ENCODE measurements around the gene DBI.
A peak's percentile ranks its signal among the peaks of the same experiment; 100 is the strongest.
"Not testable (repeated sequence)": the region's sequence is repeated elsewhere in the genome, so short reads cannot be mapped to it uniquely, and the experiment has no call there.

DBI gene

GRCh38 chr2:119402645-119403560 lies 36.1 kb downstream of the DBI start:
- DNase-seq (ENCODE audit: low read depth): no peak

- DNase-seq (ENCODE audit: low read depth): not testable (repeated sequence)
Observed at GRCh38 chr2:119403618-119404017, 36.8 kb downstream of the DBI start.

DNA sequence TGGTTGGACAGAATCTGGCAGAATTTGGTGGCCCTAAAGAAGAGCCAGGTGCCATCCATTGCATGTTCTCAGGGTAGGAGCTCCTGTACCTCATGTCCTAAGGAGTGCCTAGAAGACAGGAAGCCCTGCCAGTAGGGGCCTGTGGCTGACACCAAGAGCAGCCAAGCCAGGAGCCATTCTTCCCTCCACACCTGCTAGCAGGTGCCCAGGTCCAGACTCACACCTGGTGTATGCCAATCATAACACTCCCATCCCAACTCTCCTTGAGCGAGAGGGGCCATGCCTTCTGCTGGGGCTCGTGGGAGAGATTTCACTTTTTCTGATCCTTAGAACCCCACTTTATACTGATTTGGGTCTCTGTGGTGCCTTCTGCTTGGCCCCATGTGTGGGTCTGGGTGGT lies 38.4 kb downstream of the DBI start:
- no peak for DNase-seq (ENCODE audit: low read depth)

DNA sequence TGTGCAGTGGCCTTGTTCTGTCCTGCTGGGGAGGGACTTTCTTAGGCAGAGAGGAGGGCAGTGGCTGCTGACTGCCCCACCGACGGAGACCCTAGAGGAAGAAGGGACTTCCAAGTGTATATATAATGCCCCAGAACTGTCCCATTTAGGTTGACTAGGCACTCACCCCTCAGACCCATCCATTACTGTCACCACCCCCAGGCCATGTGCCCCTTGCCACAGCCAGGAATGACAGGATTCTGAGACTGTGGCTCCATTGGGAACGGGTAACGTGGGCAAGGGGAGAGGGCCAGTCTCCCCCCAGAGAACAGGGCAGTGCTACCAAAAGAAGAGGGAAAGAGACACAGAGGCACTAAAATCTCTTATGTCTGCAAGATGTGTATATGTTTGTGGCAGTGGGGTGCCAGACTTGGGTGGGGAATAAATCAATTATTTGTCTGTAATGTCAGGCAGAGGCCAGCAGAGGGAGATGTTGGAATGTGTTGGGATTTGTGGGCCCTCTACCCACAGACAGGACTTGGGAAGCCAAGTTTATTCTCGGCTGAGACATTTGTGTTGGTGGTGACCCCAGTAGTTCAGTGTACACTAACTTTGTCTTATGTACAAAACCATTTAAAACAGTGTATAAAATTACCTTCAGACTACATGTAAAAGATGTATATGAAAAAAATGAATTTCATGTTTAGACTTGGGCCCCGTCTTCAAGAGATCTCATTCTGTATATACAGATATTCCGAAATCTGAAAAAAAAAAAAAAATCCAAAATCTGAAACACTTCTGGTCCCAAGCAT lies 40.8 kb downstream of the DBI start:
- DNase-seq (ENCODE audit: low read depth): peak; percentile 60

- no peak for DNase-seq (ENCODE audit: low read depth)
Observed at GRCh38 chr2:119408221-119408619, 41.4 kb downstream of the DBI start.

DNA sequence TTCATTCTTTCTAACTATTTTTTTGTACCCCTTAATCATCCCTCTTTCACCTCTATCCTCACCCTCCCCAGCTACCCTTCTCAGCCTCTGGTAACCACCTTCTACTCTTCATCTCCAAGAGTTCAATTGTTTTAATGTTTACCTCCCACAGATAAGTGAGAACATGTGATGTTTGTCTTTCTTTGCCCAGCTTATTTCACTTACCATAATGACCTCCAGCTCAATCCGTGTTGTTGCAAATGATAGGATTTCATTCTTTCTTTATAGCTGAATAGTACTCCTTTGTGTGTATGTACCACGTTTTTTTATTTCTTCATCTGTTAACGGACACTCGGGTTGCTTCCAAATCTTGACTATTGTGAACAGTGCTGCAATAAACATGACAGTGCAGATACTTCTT lies 42.7 kb downstream of the DBI start:
- no peak for DNase-seq (ENCODE audit: low read depth)

DNA sequence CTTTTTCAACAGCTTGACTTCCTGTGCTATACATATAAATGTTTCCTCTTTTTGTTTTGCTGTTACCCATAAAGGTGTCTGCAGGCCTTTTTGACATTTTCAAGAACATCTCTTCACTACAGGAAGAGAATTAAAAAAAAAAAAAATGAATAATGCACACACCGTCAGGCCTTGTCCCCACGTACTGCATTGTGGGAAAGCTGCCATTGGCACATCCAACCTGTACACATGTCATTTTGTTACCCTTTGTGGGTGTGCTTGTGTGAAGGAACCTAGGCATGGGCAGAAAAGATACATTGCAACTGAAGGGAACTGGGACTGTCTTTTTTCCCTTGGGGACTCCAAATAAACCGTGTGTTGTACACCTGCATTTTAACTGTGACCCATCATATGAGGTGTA lies 48.1 kb downstream of the DBI start:
- no peak for DNase-seq (ENCODE audit: low read depth)

DNA sequence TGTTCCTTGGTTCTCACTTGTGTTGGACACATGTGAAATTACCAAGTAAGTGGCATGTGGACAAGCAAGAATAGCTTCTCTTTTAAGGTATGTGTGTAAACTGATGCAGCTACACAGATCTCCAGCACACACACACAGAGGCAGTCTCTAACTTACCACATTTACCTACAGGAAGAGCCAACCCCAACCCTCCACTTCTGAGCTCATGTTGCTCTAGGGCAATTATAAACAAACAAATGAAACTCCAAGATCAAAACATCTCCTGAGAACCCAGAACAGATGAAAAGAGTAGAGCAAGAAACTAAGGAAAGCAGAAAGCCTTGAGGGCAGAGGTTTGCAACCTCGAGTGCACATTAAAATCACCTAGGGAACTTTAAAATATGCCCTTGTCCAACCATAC lies 48.9 kb downstream of the DBI start:
- no peak for DNase-seq (ENCODE audit: low read depth)

- no peak for DNase-seq (ENCODE audit: low read depth)
Observed at GRCh38 chr2:119416299-119416923, 49.6 kb downstream of the DBI start.

GRCh38 chr2:119417908-119418307 lies 51.1 kb downstream of the DBI start:
- DNase-seq (ENCODE audit: low read depth): no peak

- DNase-seq (ENCODE audit: low read depth): peak; percentile 12
Observed at GRCh38 chr2:119419065-119419464, 52.3 kb downstream of the DBI start.

- DNase-seq (ENCODE audit: low read depth): no peak
Observed at GRCh38 chr2:119419803-119420508, 53.2 kb downstream of the DBI start.

- no peak for DNase-seq (ENCODE audit: low read depth)
Observed at GRCh38 chr2:119421304-119421703, 54.5 kb downstream of the DBI start.

DNA sequence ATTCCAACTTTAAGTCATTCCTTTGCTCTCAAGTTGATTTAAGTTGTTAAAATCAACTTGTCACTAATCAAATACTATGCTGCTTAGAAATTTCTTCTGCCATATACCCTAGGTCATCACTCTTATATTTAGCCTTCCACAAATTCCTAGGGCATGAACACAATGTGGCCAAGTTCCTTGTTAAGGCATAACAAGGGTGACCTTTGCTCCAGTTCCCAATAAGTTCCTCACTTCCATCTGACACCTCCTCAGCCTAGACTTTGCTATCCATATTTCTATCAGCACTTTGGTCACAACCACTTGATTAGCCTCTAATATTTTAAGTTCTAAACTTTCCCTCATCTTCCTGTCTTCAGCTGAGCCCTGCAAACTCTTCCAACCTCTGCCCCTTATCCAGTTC lies 55.0 kb downstream of the DBI start:
- no peak for DNase-seq (ENCODE audit: low read depth)

All from iris pigment epithelial cell (primary cell).